Smooth muscle cell (in vitro differentiated cells): ENCODE measurements around the gene KIF3B. TPM values are rescaled to one million over a fixed set of nuclear protein-coding genes. Genes with fewer than 3 reads are reported as not detected.

ENCODE experiments used
- DNase-seq: peaks from one replicate; lab custom pipeline; 2025; ENCODE audit not compliant: unreplicated experiment; lab: John Stamatoyannopoulos, UW
- H2AFZ ChIP-seq: fragments of 200-600 bp; sonication (generic); 2 replicates; pipeline ENCODE4 v1.6.0; 2016; ENCODE audit warnings: antibody characterized with exemption, low read depth, mild to moderate bottlenecking
- H3F3A ChIP-seq: fragments of 200-600 bp; sonication (generic); 2 replicates; pipeline ENCODE4 v1.6.0; 2017; ENCODE audit warnings: antibody characterized with exemption, low read depth
- H3K27ac ChIP-seq: fragments of 200-600 bp; sonication (generic); 2 replicates; pipeline ENCODE4 v1.5.1; 2016; ENCODE audit warnings: low read depth, mild to moderate bottlenecking
- H3K27me3 ChIP-seq: fragments of 200-600 bp; sonication (generic); 2 replicates; pipeline ENCODE4 v1.6.1; 2016; ENCODE audit warnings: low read depth, mild to moderate bottlenecking
- H3K36me3 ChIP-seq: fragments of 200-600 bp; sonication (generic); 2 replicates; pipeline ENCODE4 v1.5.1; 2016; ENCODE audit warnings: low read depth
- H3K4me1 ChIP-seq: fragments of 200-600 bp; sonication (generic); 2 replicates; pipeline ENCODE4 v1.5.1; 2016; ENCODE audit warnings: low read depth
- H3K4me2 ChIP-seq: fragments of 200-600 bp; sonication (generic); 2 replicates; pipeline ENCODE4 v1.6.0; 2016; ENCODE audit warnings: mild to moderate bottlenecking
- H3K4me3 ChIP-seq: fragments of 200-600 bp; sonication (generic); 2 replicates; pipeline ENCODE4 v1.5.1; 2016; ENCODE audit warnings: mild to moderate bottlenecking
- H3K79me2 ChIP-seq: fragments of 200-600 bp; sonication (generic); 2 replicates; pipeline ENCODE4 v1.6.0; 2016; ENCODE audit warnings: low read depth, mild to moderate bottlenecking
- H3K9ac ChIP-seq: fragments of 200-600 bp; sonication (generic); 2 replicates; pipeline ENCODE4 v1.6.0; 2016; ENCODE audit warnings: low read depth
- H3K9me3 ChIP-seq: fragments of 200-600 bp; sonication (generic); replicated peaks from 2 replicates; pipeline ENCODE4 v1.5.1; 2016; ENCODE audit warnings: low read depth
- H4K20me1 ChIP-seq: fragments of 200-600 bp; sonication (generic); 2 replicates; pipeline ENCODE4 v1.6.0; 2016; ENCODE audit warnings: low read depth
- CTCF ChIP-seq: fragments of 200-600 bp; sonication (generic); IDR thresholded peaks from 2 replicates; pipeline ENCODE4 v1.5.1; 2017; ENCODE audit warnings: borderline replicate concordance, mild to moderate bottlenecking, antibody characterized with exemption; ENCODE audit not compliant: insufficient read depth, poor library complexity, severe bottlenecking
- WGBS: methylation state at CpG from one replicate; pipeline ENCODE4 v1.1.7; 2016; ENCODE audit warnings: low lambda C conversion rate; 5-methylcytosine and 5-hydroxymethylcytosine counted together
- polyA plus RNA-seq: library from polyadenylated mRNA; unstranded; fragments of >200 nt; fragmentation: Nextera tagmentation; extraction: Ambion mirVana; gene quantifications from 2 replicates; pipeline ENCODE4 v1.2.1, GENCODE V29; 2016
- total RNA-seq: library from RNA; depleted of rRNA; stranded (reverse); fragments of >200 nt; gene quantifications from 2 replicates; pipeline ENCODE4 v1.2.3, GENCODE V29; 2014

Gene KIF3B
- total and polyA plus RNA-seq, 2 experiments from 2014 or later = 8.2 to 20.0 TPM

GRCh38 chr20:32232326-32232886, 45.0 kb upstream of the KIF3B start:
- no peak overlapping the region for H3K4me3 ChIP-seq
- no peaks in the 10 kb centered on the region for H3K9me3 ChIP-seq
- H3K27me3 ChIP-seq = no peaks in the 10 kb centered on the region
- H3K4me2 ChIP-seq = no peak overlapping the region
- DNase-seq = no peak
- no peaks in the 10 kb centered on the region for H3K79me2 ChIP-seq
- H3K36me3 ChIP-seq = peaks cover 5% of the 10 kb centered on the region
- no peaks in the 10 kb centered on the region for H3K4me1 ChIP-seq
- H3K9ac ChIP-seq = no peak overlapping the region
- H4K20me1 ChIP-seq = no peaks in the 10 kb centered on the region
- TF ChIP-seq CTCF = no peak
- H3F3A ChIP-seq = no peaks in the 10 kb centered on the region
- no peak overlapping the region for H2AFZ ChIP-seq
- H3K27ac ChIP-seq = peak overlapping the region; percentile 63

GRCh38 chr20:32233286-32233685, 44.2 kb upstream of the KIF3B start:
- Histone ChIP-seq H3F3A (no peaks in the 10 kb centered on the region), H3K4me1 (no peaks in the 10 kb centered on the region), H2AFZ (no peak overlapping the region), H3K4me2 (no peak overlapping the region), H3K9me3 (no peaks in the 10 kb centered on the region), H3K4me3 (no peak overlapping the region), H3K27me3 (no peaks in the 10 kb centered on the region), H3K27ac (no peak overlapping the region), H3K79me2 (no peaks in the 10 kb centered on the region), H3K9ac (no peak overlapping the region), H3K36me3 (peaks cover 5% of the 10 kb centered on the region), H4K20me1 (no peaks in the 10 kb centered on the region)
- DNase-seq = no peak
- WGBS = over 99% methylated on average over 9 of the region's 9 CpGs
- no peak for TF ChIP-seq CTCF

GRCh38 chr20:32234135-32234808, 43.2 kb upstream of the KIF3B start:
- Histone ChIP-seq H3K79me2 (no peaks in the 10 kb centered on the region), H4K20me1 (no peaks in the 10 kb centered on the region), H3K9ac (no peak overlapping the region), H3K27ac (no peak overlapping the region), H3K4me1 (no peaks in the 10 kb centered on the region), H3K4me3 (no peak overlapping the region), H3K9me3 (no peaks in the 10 kb centered on the region), H2AFZ (no peak overlapping the region), H3K27me3 (no peaks in the 10 kb centered on the region), H3K4me2 (no peak overlapping the region), H3K36me3 (peaks cover 5% of the 10 kb centered on the region), H3F3A (no peaks in the 10 kb centered on the region)
- DNase-seq = no peak
- no peak for TF ChIP-seq CTCF
- 97% methylated on average over 13 of the region's 13 CpGs for WGBS
